GM12874 (cell line): ENCODE results near the gene OR1F1.

Experiments used
- TF ChIP-seq, protein P1 (sequence below): IDR thresholded peaks from 2 replicates; pipeline ENCODE4 v1.5.1; 2011; ENCODE audit warnings: low read depth, mild to moderate bottlenecking, control low read depth, low read length, moderate library complexity; ENCODE audit not compliant: insufficient read depth

OR1F1 gene

DNA sequence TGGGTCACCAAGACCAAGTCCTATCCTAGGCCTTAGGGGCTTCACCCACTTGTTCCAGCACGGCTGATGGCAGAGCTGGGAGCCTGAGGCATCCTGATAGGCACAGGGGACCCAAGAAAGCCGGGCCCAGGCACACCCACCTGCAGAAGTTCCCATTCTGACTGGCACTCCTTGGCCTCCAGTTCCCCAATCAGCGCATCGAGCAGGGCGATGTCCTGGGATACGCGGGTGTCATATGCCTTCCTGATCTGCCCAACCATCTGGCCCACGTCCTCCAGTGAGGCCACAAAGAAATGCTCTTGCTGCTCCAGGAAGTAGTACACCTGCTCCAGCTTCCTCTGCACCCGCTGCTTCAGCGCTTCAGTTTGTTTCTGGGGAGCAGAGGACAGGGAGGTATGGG is 58.9 kb downstream of the OR1F1 start:
- TF ChIP-seq, protein P1, sequence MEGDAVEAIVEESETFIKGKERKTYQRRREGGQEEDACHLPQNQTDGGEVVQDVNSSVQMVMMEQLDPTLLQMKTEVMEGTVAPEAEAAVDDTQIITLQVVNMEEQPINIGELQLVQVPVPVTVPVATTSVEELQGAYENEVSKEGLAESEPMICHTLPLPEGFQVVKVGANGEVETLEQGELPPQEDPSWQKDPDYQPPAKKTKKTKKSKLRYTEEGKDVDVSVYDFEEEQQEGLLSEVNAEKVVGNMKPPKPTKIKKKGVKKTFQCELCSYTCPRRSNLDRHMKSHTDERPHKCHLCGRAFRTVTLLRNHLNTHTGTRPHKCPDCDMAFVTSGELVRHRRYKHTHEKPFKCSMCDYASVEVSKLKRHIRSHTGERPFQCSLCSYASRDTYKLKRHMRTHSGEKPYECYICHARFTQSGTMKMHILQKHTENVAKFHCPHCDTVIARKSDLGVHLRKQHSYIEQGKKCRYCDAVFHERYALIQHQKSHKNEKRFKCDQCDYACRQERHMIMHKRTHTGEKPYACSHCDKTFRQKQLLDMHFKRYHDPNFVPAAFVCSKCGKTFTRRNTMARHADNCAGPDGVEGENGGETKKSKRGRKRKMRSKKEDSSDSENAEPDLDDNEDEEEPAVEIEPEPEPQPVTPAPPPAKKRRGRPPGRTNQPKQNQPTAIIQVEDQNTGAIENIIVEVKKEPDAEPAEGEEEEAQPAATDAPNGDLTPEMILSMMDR, result no peak

DNA sequence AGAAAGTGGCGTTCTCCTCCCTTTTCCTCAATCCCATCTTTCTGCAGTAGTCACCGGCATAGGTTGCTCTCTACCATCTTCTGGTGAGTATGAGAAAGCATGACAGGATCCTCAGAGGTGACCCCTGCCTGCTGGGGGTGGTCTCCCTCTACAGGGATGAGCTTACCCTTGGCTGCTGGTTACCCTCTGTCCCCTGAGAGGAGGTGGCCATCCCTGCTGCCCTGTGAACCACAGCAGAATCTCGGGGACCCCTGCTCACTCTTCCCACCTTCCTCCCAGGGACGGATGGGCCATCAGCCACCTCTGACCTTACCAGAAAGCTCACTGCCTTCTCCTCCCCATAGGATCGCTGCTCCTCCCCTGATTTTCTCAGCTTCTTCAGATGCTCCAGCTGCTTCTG is 60.6 kb downstream of the OR1F1 start:
- TF ChIP-seq, protein P1, result no peak

GRCh38 chr16:3249020-3249419 is 61.0 kb downstream of the OR1F1 start:
- TF ChIP-seq, protein P1, result no peak

- TF ChIP-seq, protein P1, result no peak
Observed at GRCh38 chr16:3249451-3249850, 61.4 kb downstream of the OR1F1 start.

GRCh38 chr16:3252967-3253366 is 65.0 kb downstream of the OR1F1 start:
- TF ChIP-seq, protein P1, result no peak

GRCh38 chr16:3254309-3254708 is 66.3 kb downstream of the OR1F1 start:
- TF ChIP-seq, protein P1, result no peak
